Retina (tissue), 1 donor: ENCODE measurements around the gene NAT14.
"Not testable (repeated sequence)": the region's sequence is repeated elsewhere in the genome, so short reads cannot be mapped to it uniquely, and the experiment has no call there.

ENCODE experiments used
- DNase-seq: peaks from one replicate; pipeline ENCODE4 v3.0.0-alpha.2; 2016

Gene NAT14

GRCh38 chr19:55487924-55488687 is 3.1 kb downstream of the NAT14 start, which contains the start of gene SSC5D:
Gene SSC5D, plus strand, starts transcription at chr19:55488436. Its CDS starts 154 bp downstream, at chr19:55488590.
- DNase-seq: no peak

- peak; percentile 51 for DNase-seq
Measured at GRCh38 chr19:55488986-55489710, 4.2 kb downstream of the NAT14 start.

DNA sequence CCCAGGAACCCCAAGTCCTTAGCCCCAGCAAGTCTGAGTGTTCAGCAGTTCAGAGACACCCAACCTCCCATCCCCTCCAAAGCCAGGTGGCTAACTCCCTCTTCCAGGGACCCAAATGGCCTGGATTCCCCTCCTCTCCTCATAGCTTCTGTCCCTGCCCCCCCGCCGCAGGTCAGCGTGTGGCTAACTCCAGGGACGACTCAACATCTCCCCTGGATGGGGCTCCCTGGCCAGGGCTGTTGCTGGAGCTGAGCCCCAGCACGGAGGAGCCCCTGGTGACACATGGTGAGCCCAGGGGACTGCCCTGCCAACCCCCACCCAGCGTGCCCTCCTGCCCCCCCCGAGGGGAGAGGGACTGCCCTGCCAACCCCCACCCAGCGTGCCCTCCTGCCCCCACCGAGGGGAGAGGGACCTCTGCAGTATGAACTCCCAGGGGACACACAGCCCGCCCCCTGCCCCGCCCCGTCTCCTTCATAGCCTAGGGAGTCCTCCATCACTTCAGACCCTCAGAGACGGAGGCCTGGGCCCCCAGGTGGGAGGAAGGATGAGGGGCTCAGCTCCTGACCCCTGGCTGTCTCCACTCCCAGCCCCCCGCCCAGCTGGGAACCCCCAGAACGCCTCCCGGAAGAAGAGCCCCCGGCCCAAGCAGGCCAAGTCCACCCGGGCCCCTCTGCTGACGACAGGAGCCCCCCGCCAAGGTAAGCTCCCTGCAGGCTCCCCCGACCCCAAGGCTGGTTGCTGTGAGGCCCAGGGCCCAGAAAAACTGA is 4.9 kb downstream of the NAT14 start:
- peak; percentile 33 for DNase-seq

DNA sequence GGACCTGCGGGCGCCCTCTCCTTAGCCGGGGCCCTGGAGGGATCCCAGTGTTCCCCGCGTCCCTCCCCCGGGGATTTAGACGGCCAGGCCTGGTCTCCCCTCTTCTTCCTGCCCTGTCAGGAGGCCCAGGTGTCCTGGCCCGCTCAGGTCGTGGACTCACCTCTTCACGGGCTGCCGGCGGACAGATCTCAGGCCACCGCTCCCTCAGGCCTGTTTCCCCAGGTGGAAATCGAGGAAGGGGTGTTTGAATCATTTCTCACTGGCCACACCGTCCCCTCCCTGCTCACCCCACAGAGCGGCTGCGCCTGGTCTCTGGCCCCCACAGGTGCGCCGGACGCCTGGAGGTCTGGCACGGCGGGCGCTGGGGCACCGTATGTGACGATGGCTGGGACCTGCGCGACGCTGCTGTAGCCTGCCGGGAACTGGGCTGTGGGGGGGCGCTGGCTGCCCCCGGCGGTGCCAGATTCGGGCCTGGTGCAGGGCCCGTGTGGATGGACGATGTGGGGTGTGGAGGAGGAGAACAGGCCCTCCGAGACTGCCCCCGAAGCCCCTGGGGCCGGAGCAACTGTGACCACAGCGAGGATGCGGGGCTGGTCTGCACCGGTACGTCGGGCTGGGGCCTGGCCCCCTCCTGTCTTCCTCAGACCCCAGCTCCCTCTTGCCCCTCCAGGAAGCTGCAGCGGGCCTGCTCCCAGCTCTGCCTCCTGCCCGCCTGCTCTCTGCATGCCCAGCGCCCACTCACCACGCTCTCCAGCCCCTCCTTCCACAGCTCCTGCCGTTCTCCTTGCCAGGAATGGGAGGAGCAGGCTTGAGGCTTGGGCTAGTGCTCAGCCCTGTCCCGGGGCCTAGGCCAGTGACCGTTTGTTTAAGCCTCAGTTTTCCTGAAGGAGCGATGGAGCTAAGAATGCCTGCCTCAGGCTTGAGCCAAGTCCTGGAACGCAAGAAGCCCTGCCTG is 5.8 kb downstream of the NAT14 start:
- DNase-seq: no peak

- no peak for DNase-seq
Measured at GRCh38 chr19:55491546-55492360, 6.8 kb downstream of the NAT14 start.

DNA sequence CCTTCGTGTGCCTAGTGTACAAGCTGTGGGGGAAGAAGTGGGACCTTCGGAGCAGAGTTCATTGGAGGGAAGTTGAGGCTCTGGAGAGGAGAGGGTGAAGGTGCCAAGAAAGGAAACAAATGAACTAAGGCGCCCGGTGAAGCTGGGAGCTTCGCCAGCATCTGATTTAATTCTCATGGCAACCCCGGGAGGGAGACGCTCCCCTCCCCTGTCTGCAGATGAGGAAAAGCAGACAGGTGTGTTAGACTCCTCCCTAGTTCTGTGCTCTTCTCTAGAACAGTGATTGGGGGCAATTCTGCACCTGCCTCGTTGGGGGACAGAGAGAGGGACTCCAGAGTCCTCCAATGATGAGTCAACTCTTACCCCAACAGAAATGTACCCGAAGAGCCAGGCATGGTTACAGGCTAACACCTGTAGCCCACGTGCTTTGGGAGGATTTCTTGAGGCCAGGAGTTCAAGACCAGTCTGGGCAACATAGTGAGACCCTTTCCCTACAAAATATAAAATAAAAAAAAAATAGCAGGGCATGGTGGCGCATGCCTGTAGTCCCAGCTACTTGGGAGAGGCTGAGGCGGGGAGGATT is 7.5 kb downstream of the NAT14 start:
- no peak for DNase-seq

- DNase-seq: no peak
Measured at GRCh38 chr19:55493052-55493644, 8.2 kb downstream of the NAT14 start.

DNA sequence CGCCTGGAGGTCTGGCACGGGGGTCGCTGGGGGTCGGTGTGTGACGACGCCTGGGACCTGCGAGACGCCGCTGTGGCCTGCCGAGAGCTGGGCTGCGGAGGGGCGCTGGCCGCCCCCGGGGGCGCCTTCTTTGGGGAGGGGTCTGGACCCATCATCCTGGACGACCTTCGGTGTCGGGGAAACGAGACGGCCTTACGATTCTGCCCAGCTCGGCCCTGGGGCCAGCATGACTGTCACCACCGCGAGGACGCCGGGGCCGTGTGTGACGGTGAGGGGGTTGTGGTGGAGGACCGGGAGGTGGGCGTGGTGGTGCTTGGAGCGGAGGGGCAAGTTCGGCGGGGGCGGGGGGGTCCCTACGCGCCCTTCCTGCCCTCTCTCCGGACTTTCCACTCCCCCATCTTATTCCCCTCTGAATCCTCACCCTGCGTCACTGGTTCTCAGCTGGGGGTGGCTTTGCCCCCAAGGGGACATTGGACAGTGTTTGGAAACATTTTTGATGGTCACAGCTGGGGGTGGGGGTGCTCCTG is 8.7 kb downstream of the NAT14 start:
- no peak for DNase-seq

DNA sequence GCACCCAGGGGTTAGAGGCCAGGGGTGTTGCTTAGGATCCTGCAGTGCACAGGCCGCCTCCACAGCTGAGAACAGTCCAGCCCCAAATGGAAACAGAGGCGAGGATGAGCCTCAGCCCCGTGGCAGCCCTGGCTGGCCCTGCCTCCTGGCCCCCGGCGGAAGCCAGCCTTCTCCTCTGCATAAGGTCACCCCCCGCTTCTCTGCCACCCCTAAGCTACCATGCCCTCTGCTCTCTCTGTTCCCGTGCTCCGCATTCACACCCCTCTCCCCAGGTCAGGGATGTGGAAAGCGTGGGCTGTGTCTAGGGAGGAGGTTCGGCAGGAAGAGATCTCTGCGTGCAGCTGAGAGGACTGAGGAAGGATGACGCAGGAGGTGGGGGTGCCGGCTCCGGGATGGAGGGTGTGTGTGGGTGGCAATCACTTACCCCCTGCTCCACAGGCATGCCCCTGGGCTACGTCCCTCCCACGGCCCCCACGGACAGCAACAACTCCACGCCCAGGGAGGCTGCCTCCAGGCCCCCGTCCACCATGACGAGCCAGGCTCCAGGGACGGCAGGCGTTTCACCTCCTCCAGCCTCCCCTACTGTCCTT is 9.3 kb downstream of the NAT14 start:
- DNase-seq: no peak

GRCh38 chr19:55495646-55496349 is 10.8 kb downstream of the NAT14 start:
- no peak for DNase-seq

- DNase-seq: not testable (repeated sequence)
Measured at GRCh38 chr19:55496820-55497219, 11.8 kb downstream of the NAT14 start.

GRCh38 chr19:55497763-55498162 is 12.8 kb downstream of the NAT14 start:
- no peak for DNase-seq

- DNase-seq: no peak
Measured at GRCh38 chr19:55498246-55498840, 13.4 kb downstream of the NAT14 start.

- no peak for DNase-seq
Measured at GRCh38 chr19:55500368-55500952, 15.5 kb downstream of the NAT14 start.

GRCh38 chr19:55502197-55502952 is 17.4 kb downstream of the NAT14 start:
- no peak for DNase-seq

DNA sequence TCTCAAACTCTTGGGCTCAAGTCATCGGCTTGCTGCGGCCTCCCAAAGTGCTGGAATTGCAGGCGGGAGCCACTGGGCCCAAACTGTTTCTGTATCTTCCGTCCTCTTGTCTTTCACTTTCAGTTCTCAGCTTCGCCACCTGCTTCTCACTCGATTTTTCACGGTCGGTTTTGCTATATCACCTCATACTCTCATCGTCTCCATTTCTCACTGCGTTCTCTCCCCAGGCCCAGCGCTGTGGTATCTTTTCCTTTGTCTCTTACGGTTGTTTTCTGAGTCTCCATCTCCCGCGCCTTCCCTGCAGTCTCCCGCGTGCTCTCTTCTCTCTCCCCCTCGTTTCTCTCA is 18.1 kb downstream of the NAT14 start:
- no peak for DNase-seq

DNA sequence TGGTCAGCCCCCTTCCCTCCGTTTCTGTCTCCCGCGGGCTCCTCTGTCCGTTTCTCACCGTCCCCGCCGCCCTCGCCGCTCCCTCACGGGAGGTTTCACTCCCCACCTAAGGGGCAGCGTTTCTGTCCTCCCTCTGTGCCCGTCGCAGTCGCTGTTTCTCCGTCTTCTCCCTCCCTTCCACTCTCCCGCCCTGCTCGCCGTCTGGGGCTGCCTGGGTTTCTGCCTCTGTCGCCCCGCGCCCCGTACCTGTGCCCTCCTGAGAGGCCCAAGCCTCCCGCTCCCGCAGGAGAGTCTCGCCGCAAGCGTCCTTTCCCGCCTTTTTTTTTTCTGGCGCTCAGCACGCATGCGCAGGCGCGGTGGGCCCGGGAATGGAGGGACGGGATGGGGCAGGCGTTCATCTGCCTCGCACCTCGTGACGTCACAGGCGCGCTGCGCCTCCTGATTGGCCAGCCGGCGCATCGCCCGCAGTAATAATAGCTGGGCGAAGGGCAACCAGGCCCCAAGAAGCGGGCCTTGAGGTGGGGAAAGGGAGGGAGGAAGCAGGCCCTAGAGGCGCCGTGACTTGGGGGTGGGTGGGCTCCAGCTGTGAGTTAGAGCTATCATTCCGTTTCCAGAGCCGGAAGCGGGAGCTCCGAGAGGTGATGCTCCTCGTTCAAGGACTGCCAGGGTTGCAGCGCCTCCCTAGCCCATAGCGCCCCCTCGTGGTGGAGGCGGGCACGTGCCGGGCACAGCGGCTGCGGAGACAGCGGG is 18.7 kb downstream of the NAT14 start:
- peak; percentile 94 for DNase-seq
